GM12872 (cell line): ENCODE measurements around the gene ZBTB43.

Experiments
- CTCF ChIP-seq: IDR thresholded peaks from 3 replicates; pipeline ENCODE4 v1.5.1; 2011; ENCODE audit warnings: low read depth, mild to moderate bottlenecking, low read length, moderate library complexity; ENCODE audit not compliant: insufficient read depth

The ZBTB43 gene

DNA sequence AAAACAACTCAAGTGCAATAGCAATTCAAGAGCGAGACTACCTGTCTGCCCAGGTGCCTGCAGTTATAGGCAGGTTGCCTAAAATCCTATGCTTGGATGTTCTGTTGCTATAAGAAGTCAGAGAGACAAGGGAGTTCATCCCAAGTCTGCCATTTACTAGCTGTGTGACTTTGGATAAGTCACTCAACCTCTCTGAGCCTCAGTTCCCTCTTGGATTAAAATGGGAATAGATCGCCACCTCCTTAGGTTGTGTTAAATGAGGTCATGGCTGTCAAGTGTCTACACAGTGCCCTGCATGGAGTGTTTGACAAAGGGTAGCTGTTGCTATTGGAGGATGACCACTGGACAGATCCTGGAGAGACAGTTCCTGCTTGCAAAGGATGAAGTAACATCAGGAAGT is 54.3 kb downstream of the ZBTB43 start:
- no peak for TF ChIP-seq CTCF

GRCh38 chr9:126860077-126860756 is 55.4 kb downstream of the ZBTB43 start, which contains the start of gene ZBTB34:
ZBTB34 (plus strand) TSS chr9:126860639; CDS start chr9:126879400, 18,761 bp downstream.
- peak; percentile 97 for TF ChIP-seq CTCF

DNA sequence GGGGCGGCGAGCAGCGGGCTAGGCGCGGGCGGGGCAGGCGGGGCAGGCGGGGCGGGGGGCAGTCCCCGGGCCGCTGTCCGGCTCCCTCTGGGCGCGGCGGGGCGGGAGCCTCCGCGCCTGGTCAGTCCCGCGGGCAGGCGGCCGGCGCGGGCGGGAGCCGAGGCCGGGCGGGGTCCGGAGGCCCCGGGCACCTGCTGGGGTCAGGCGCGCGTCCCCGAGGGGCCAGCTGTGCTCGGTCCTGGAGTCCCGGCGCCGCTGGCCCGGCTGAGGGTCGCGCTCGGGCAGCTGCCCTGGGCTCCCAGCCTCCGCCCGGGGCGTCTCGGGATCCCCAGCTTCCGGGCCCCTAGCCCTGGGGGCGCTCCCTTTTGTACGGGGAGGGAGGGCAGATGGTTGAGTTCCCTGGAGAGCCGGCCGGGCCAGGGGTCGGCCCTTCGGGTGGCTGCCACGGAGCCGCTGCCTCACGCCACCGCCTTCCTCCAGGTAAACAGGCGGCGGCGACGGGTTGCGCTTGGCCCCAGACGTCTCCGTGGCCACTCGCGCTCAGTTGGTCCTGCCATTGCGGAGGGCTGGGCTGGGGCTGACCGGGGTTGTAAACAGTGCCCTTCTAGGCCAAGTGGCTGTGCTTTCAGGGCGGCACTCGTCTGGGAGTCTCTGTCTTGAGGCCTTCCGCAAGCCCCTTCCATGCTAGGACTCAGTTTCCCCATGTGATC is 56.1 kb downstream of the ZBTB43 start:
- TF ChIP-seq CTCF: no peak

DNA sequence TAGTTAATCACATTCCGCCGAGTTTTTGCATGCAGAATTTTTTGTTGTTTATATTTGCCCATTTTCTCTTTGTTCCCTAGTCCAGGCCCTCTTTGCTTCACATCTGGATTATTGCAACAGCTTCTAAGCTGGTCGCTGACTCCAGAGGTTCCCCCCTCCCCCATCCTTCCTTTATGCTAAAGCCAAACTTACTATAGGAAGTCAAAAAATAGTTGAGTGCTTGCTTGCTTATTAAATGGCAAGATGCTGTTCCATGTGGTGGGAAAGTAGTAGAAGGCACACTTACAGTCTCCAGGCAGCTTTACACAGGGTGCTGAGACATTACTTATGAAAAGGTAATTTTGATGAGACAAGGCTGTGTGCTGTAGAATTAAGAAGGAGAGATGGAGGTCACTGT is 56.9 kb downstream of the ZBTB43 start:
- TF ChIP-seq CTCF: no peak

DNA sequence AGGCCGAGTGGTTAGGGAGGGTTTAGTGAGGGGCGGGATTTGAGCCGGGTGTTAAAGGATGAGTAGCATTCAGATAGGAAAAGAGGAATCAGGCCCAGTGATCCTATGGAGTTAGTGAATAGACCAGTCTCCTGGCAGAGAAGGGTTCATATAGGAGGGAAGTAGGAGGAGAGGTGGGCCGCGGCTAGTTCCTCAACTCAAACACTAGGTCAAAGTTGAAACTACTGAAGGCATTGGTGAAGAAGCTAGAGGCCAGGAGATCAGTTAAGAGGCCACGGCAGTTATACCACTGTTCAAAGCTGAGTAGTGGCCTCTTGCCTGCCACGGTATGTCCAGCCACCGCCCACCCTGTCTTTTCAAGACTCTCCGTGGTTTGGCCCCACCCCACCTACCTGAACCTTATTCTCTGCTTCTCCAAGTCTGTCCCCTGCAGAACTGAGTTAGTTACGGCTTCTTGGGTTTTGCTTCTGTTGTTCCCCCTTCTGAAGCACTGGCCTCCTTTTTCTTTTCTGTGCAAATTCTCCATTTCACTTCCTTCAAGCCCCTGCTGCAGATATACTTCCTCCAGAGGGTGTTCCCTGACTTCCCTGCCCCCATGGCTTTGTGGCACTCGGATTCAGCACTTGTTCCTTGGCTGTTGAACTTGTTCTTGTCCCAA is 57.4 kb downstream of the ZBTB43 start:
- TF ChIP-seq CTCF: no peak

- TF ChIP-seq CTCF: no peak
Measured at GRCh38 chr9:126864771-126865170, 59.9 kb downstream of the ZBTB43 start.

GRCh38 chr9:126869368-126869767 is 64.5 kb downstream of the ZBTB43 start:
- TF ChIP-seq CTCF: no peak
